ENCODE measurements around the gene LRWD1. TPM values are rescaled to one million over a fixed set of nuclear protein-coding genes. Genes with fewer than 3 reads are reported as not detected.

Gene LRWD1
- total RNA-seq, 1 donor from 2014 or later: 22.1 TPM

GRCh38 chr7:102463841-102464576 is 775 bp upstream of the LRWD1 start:
- H3K4me3 Mint-ChIP-seq (ENCODE audit: unreplicated experiment): peak overlapping the region; percentile 96
- H3K36me3 Mint-ChIP-seq (ENCODE audit: unreplicated experiment): peaks cover 4% of the 10 kb centered on the region
- DNase-seq (ENCODE audit: extremely low spot score, unreplicated experiment): no peak
- peak overlapping the region; percentile 79 for H3K27ac Mint-ChIP-seq (ENCODE audit: unreplicated experiment)
- no peak for TF ChIP-seq CTCF (IDR thresholded peaks at IDR 0.05)
- H3K27me3 Mint-ChIP-seq (ENCODE audit: unreplicated experiment): no peaks in the 10 kb centered on the region
- H3K4me1 Mint-ChIP-seq (ENCODE audit: unreplicated experiment): peaks cover 20% of the 10 kb centered on the region
- no peaks in the 10 kb centered on the region for H3K9me3 Mint-ChIP-seq (ENCODE audit: unreplicated experiment)

- DNase-seq (ENCODE audit: extremely low spot score, unreplicated experiment): no peak
- no peak overlapping the region for H3K27ac Mint-ChIP-seq (ENCODE audit: unreplicated experiment)
- no peaks in the 10 kb centered on the region for H3K27me3 Mint-ChIP-seq (ENCODE audit: unreplicated experiment)
- peak overlapping the region; percentile 96 for H3K4me3 Mint-ChIP-seq (ENCODE audit: unreplicated experiment)
- no peaks in the 10 kb centered on the region for H3K9me3 Mint-ChIP-seq (ENCODE audit: unreplicated experiment)
- TF ChIP-seq CTCF (IDR thresholded peaks at IDR 0.05): no peak
- H3K4me1 Mint-ChIP-seq (ENCODE audit: unreplicated experiment): peaks cover 20% of the 10 kb centered on the region
- peaks cover 2% of the 10 kb centered on the region for H3K36me3 Mint-ChIP-seq (ENCODE audit: unreplicated experiment)
These were observed 1.3 kb downstream of the LRWD1 start for GRCh38 chr7:102466097-102466496.

- H3K4me3 Mint-ChIP-seq (ENCODE audit: unreplicated experiment): no peak overlapping the region
- peaks cover 16% of the 10 kb centered on the region for H3K4me1 Mint-ChIP-seq (ENCODE audit: unreplicated experiment)
- peaks cover 4% of the 10 kb centered on the region for H3K36me3 Mint-ChIP-seq (ENCODE audit: unreplicated experiment)
- no peak overlapping the region for H3K27ac Mint-ChIP-seq (ENCODE audit: unreplicated experiment)
- H3K9me3 Mint-ChIP-seq (ENCODE audit: unreplicated experiment): no peaks in the 10 kb centered on the region
- no peak for TF ChIP-seq CTCF (IDR thresholded peaks at IDR 0.05)
- DNase-seq (ENCODE audit: extremely low spot score, unreplicated experiment): peak; percentile 82
- H3K27me3 Mint-ChIP-seq (ENCODE audit: unreplicated experiment): no peaks in the 10 kb centered on the region
These were observed 3.0 kb downstream of the LRWD1 start for GRCh38 chr7:102467581-102468477.

- no peak overlapping the region for H3K4me3 Mint-ChIP-seq (ENCODE audit: unreplicated experiment)
- DNase-seq (ENCODE audit: extremely low spot score, unreplicated experiment): peak; percentile 79
- peaks cover 4% of the 10 kb centered on the region for H3K36me3 Mint-ChIP-seq (ENCODE audit: unreplicated experiment)
- peaks cover 14% of the 10 kb centered on the region for H3K4me1 Mint-ChIP-seq (ENCODE audit: unreplicated experiment)
- no peaks in the 10 kb centered on the region for H3K27me3 Mint-ChIP-seq (ENCODE audit: unreplicated experiment)
- no peak for TF ChIP-seq CTCF (IDR thresholded peaks at IDR 0.05)
- H3K9me3 Mint-ChIP-seq (ENCODE audit: unreplicated experiment): no peaks in the 10 kb centered on the region
- H3K27ac Mint-ChIP-seq (ENCODE audit: unreplicated experiment): no peak overlapping the region
These were observed 3.9 kb downstream of the LRWD1 start for GRCh38 chr7:102468478-102469350.

All from osteocyte (in vitro differentiated cells).